ENCODE results near the gene CMTM6. TPM values are rescaled to one million over a fixed set of nuclear protein-coding genes. Genes with fewer than 3 reads are reported as not detected.

CMTM6 gene
- total RNA-seq, 1 experiment from 2014 or later: 43.5 TPM

DNA sequence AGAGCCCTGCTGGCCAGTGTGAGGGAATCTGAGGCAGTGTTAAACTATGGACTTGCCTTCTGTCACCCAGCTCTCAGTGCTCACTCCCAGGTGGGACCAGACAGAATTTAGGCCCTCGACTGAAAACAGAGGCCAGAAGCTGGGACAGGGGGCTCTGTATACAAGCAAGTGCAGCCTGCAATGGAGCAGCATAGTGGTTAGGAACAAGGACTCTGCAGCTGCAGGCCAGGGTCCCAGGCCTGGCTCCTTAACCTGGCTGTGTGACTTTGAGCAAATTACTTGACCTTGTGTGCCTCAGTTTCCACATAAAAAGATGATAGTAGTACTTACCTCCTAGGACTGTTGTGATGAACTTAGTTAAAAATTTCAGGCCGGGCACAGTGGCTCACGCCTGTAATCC lies 71.2 kb downstream of the CMTM6 start:
- Histone ChIP-seq H4K91ac (ENCODE audit: insufficient read length, low read depth, low read length) (no peak overlapping the region), H2BK120ac (ENCODE audit: low read depth, low read length, poor library complexity, severe bottlenecking) (no peak overlapping the region), H3K9me3 (ENCODE audit: control insufficient read depth, low read depth, low read length) (no peaks in the 10 kb centered on the region), H3K27ac (ENCODE audit: insufficient read length, low read depth, low read length) (no peak overlapping the region), H3K79me2 (ENCODE audit: insufficient read depth, low read length) (no peaks in the 10 kb centered on the region), H2AK5ac (ENCODE audit: insufficient read length, low read length) (no peak overlapping the region), H4K8ac (replicated peaks; ENCODE audit: insufficient read length, low read depth, low read length) (no peak overlapping the region), H3K4me1 (ENCODE audit: insufficient read depth, low read length) (no peaks in the 10 kb centered on the region), H3K9ac (ENCODE audit: extremely low read depth, insufficient read length, low read length) (no peak overlapping the region), H4K20me1 (ENCODE audit: control insufficient read depth, insufficient read depth, insufficient read length) (no peaks in the 10 kb centered on the region), H3K23me2 (ENCODE audit: insufficient read length, low read depth, low read length, poor library complexity, severe bottlenecking) (no peaks in the 10 kb centered on the region), H3K23ac (ENCODE audit: insufficient read length, low read depth, low read length) (no peak overlapping the region), H3K18ac (ENCODE audit: insufficient read length, low read depth, low read length) (no peak overlapping the region), H2BK12ac (ENCODE audit: insufficient read length, low read depth, low read length) (no peak overlapping the region), H3K4ac (ENCODE audit: low read depth, low read length) (no peak overlapping the region), H3K14ac (ENCODE audit: insufficient read depth, low read length) (no peak overlapping the region), H3K56ac (ENCODE audit: insufficient read length, low read depth, low read length) (no peak overlapping the region), H2BK20ac (ENCODE audit: low read depth, low read length, poor library complexity, severe bottlenecking) (no peak overlapping the region), H3T11ph (ENCODE audit: low read length) (no peak overlapping the region), H2AFZ (ENCODE audit: low read length) (no peak overlapping the region), H3K4me2 (ENCODE audit: insufficient read depth, insufficient read length, low read length) (no peak overlapping the region), H4K5ac (ENCODE audit: insufficient read length, low read depth, low read length) (no peak overlapping the region), H2BK5ac (ENCODE audit: insufficient read length, low read length) (no peak overlapping the region), H3K27me3 (ENCODE audit: insufficient read depth, low read length) (no peaks in the 10 kb centered on the region), H2BK15ac (ENCODE audit: low read depth, low read length) (no peak overlapping the region), H3K79me1 (ENCODE audit: insufficient read depth, low read depth, low read length, poor library complexity, severe bottlenecking) (no peaks in the 10 kb centered on the region)
- Mint-ChIP-seq H3K9me3 (no peaks in the 10 kb centered on the region), H3K4me3 (no peak overlapping the region), H3K27me3 (ENCODE audit: low read depth) (no peaks in the 10 kb centered on the region), H3K4me1 (peaks cover 12 to 14% of the 10 kb centered on the region in 2 experiments), H3K36me3 (ENCODE audit: insufficient read depth in 1 of 3, low read depth in 3 of 3) (no peaks in the 10 kb centered on the region; a peak in 1 of 7 replicates), H3K27ac (no peak overlapping the region)
- no peak for DNase-seq
- no CpG with 5 or more reads among the region's 3 CpGs for WGBS (ENCODE audit: extremely low coverage, insufficient read length, low lambda C conversion rate)
- TF ChIP-seq, protein P1, sequence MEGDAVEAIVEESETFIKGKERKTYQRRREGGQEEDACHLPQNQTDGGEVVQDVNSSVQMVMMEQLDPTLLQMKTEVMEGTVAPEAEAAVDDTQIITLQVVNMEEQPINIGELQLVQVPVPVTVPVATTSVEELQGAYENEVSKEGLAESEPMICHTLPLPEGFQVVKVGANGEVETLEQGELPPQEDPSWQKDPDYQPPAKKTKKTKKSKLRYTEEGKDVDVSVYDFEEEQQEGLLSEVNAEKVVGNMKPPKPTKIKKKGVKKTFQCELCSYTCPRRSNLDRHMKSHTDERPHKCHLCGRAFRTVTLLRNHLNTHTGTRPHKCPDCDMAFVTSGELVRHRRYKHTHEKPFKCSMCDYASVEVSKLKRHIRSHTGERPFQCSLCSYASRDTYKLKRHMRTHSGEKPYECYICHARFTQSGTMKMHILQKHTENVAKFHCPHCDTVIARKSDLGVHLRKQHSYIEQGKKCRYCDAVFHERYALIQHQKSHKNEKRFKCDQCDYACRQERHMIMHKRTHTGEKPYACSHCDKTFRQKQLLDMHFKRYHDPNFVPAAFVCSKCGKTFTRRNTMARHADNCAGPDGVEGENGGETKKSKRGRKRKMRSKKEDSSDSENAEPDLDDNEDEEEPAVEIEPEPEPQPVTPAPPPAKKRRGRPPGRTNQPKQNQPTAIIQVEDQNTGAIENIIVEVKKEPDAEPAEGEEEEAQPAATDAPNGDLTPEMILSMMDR (conservative IDR thresholded peaks at IDR 0.05): no peak

Small RNAs within 50 kb of the gene (microRNA-seq; reads per million reads assigned to microRNA genes)
- gene MIR548AY (ENCODE audit: borderline microRNAs expressed): not detected

Other genes with a start within 250 kb of the CMTM6 start
- 20.6 and 23.9 TPM in 2 replicates for gene CMTM7, start 111.0 kb downstream of the CMTM6 start, total RNA-seq (2021)
- gene DYNC1LI1, start 68.0 kb upstream of the CMTM6 start, total RNA-seq (2021): 56.2 and 57.0 TPM in 2 replicates
- gene CNOT10, start 182.3 kb upstream of the CMTM6 start, total RNA-seq (2021): 55.4 and 67.1 TPM in 2 replicates